GM23338 (cell line): ENCODE measurements around the gene PTX3. TPM values are rescaled to one million over a fixed set of nuclear protein-coding genes. Genes with fewer than 3 reads are reported as not detected.

Experiments
- ATAC-seq: fragments of 200-7000 bp; cut with Tn5 transposase; 3 replicates; pipeline ENCODE4 v1.9.1; 2020
- DNase-seq: peaks from one replicate; pipeline ENCODE4 v3.0.0-alpha.2; 2015; ENCODE audit warnings: low spot score
- H2AFZ ChIP-seq: fragments of 200-600 bp; sonication (generic); 2 replicates; pipeline ENCODE4 v1.8.0; 2016; ENCODE audit warnings: antibody characterized with exemption, mild to moderate bottlenecking, moderate library complexity
- H3F3A ChIP-seq: fragments of 200-600 bp; sonication (generic); replicated peaks from 2 replicates; pipeline ENCODE4 v1.8.0; 2017; ENCODE audit warnings: antibody characterized with exemption, mixed run types, low read depth
- H3K27ac ChIP-seq: fragments of 200-600 bp; sonication (generic); 2 replicates; pipeline ENCODE4 v1.6.1; 2016; ENCODE audit warnings: low read depth
- H3K27me3 ChIP-seq: fragments of 200-600 bp; sonication (generic); 2 replicates; pipeline ENCODE4 v1.8.0; 2016; ENCODE audit warnings: mild to moderate bottlenecking, mixed run types, moderate library complexity; ENCODE audit not compliant: insufficient read depth
- H3K36me3 ChIP-seq: fragments of 200-600 bp; sonication (generic); 2 replicates; pipeline ENCODE4 v1.8.0; 2016; ENCODE audit warnings: mild to moderate bottlenecking; ENCODE audit not compliant: insufficient read depth
- H3K4me1 ChIP-seq: fragments of 200-600 bp; sonication (generic); 2 replicates; pipeline ENCODE4 v1.8.0; 2016; ENCODE audit warnings: mild to moderate bottlenecking, moderate library complexity; ENCODE audit not compliant: insufficient read depth
- H3K4me2 ChIP-seq: fragments of 200-600 bp; sonication (generic); 2 replicates; pipeline ENCODE4 v1.7.1; 2017; ENCODE audit warnings: mixed run types
- H3K4me3 ChIP-seq: fragments of 200-600 bp; sonication (generic); 2 replicates; pipeline ENCODE4 v1.6.1; 2016; ENCODE audit warnings: mixed run types
- H3K79me2 ChIP-seq: fragments of 200-600 bp; sonication (generic); replicated peaks from 2 replicates; pipeline ENCODE4 v1.8.0; 2017; ENCODE audit warnings: mild to moderate bottlenecking; ENCODE audit not compliant: insufficient read depth
- H3K9me2 ChIP-seq: fragments of 200-600 bp; sonication (generic); 2 replicates; pipeline ENCODE4 v1.8.0; 2017; ENCODE audit not compliant: insufficient read depth
- H4K20me1 ChIP-seq: fragments of 200-600 bp; sonication (generic); replicated peaks from 2 replicates; pipeline ENCODE4 v1.8.0; 2017; ENCODE audit warnings: mild to moderate bottlenecking; ENCODE audit not compliant: insufficient read depth
- H3K27ac Mint-ChIP-seq: 2 replicates; pipeline ENCODE4 v1.8.0; 2020; ENCODE audit warnings: inconsistent platforms, mild to moderate bottlenecking, moderate library complexity, mixed read lengths
- H3K27me3 Mint-ChIP-seq: 3 replicates; pipeline ENCODE4 v1.8.0; 2022; ENCODE audit warnings: low read depth, mild to moderate bottlenecking, moderate library complexity, mixed read lengths, inconsistent platforms; ENCODE audit not compliant: insufficient read depth, poor library complexity
- H3K36me3 Mint-ChIP-seq: 3 replicates; pipeline ENCODE4 v1.8.0; 2021; ENCODE audit warnings: low read depth, mild to moderate bottlenecking, inconsistent platforms, moderate library complexity, mixed read lengths
- H3K4me1 Mint-ChIP-seq: 3 replicates; pipeline ENCODE4 v1.8.0; 2020; ENCODE audit warnings: mild to moderate bottlenecking, inconsistent platforms, mixed read lengths
- H3K4me3 Mint-ChIP-seq: 3 replicates; pipeline ENCODE4 v1.8.0; 2021; ENCODE audit warnings: moderate library complexity, mild to moderate bottlenecking, inconsistent platforms, mixed read lengths
- H3K9me3 Mint-ChIP-seq: 3 replicates; pipeline ENCODE4 v1.8.0; 2020; ENCODE audit warnings: moderate library complexity, mild to moderate bottlenecking, inconsistent platforms, mixed read lengths
- EZH2 ChIP-seq: fragments of 200-600 bp; sonication (generic); IDR thresholded peaks from one replicate; pipeline ENCODE4 v1.8.0; 2017; ENCODE audit warnings: antibody characterized with exemption, mild to moderate bottlenecking, low read depth; ENCODE audit not compliant: unreplicated experiment
- EZH2phosphoT487 ChIP-seq: fragments of 200-600 bp; sonication (generic); IDR thresholded peaks from one replicate; pipeline ENCODE4 v1.8.1; 2018; ENCODE audit warnings: antibody characterized with exemption; ENCODE audit not compliant: unreplicated experiment
- JUNB ChIP-seq: IDR thresholded peaks from one replicate; pipeline ENCODE4 v1.6.1; 2016; ENCODE audit warnings: antibody characterized with exemption; ENCODE audit not compliant: unreplicated experiment
- POLR2AphosphoS5 ChIP-seq: IDR thresholded peaks from 2 replicates; pipeline ENCODE4 v1.6.1; 2016; ENCODE audit warnings: antibody characterized with exemption, low read depth
- ZNF331 ChIP-seq: fragments of 250-450 bp; sonication (Bioruptor Pico); IDR thresholded peaks from 2 replicates; pipeline ENCODE4 v1.5.0; 2020; ENCODE audit warnings: low read depth, mild to moderate bottlenecking, moderate library complexity
- polyA plus RNA-seq: library from polyadenylated mRNA; unstranded; fragments of >200 nt; fragmentation: Nextera tagmentation; extraction: Ambion mirVana; gene quantifications from 2 replicates; pipeline ENCODE4 v1.2.1, GENCODE V29; 2016
- total RNA-seq: library from RNA; depleted of rRNA; stranded (reverse); fragments of >200 nt; shearing (Covaris generic); gene quantifications from 2 replicates; pipeline ENCODE4 v1.2.3, GENCODE V29; 2014
- TF ChIP-seq, protein P1 (sequence below): fragments of 250-450 bp; sonication (Bioruptor Pico); IDR thresholded peaks from 2 replicates; pipeline ENCODE4 v1.5.0; 2020; ENCODE audit warnings: mild to moderate bottlenecking, moderate library complexity

Gene PTX3
- total and polyA plus RNA-seq, 2 experiments from 2014 or later = 1.2 to 2.4 TPM

GRCh38 chr3:157416347-157417087 lies 20.1 kb upstream of the PTX3 start:
- H3K79me2 ChIP-seq = no peaks in the 10 kb centered on the region
- H3K4me3 ChIP-seq = no peak overlapping the region
- no peak for TF ChIP-seq EZH2phosphoT487
- TF ChIP-seq ZNF331 (CRISPR knock-in tag) = no peak
- TF ChIP-seq, protein P1, sequence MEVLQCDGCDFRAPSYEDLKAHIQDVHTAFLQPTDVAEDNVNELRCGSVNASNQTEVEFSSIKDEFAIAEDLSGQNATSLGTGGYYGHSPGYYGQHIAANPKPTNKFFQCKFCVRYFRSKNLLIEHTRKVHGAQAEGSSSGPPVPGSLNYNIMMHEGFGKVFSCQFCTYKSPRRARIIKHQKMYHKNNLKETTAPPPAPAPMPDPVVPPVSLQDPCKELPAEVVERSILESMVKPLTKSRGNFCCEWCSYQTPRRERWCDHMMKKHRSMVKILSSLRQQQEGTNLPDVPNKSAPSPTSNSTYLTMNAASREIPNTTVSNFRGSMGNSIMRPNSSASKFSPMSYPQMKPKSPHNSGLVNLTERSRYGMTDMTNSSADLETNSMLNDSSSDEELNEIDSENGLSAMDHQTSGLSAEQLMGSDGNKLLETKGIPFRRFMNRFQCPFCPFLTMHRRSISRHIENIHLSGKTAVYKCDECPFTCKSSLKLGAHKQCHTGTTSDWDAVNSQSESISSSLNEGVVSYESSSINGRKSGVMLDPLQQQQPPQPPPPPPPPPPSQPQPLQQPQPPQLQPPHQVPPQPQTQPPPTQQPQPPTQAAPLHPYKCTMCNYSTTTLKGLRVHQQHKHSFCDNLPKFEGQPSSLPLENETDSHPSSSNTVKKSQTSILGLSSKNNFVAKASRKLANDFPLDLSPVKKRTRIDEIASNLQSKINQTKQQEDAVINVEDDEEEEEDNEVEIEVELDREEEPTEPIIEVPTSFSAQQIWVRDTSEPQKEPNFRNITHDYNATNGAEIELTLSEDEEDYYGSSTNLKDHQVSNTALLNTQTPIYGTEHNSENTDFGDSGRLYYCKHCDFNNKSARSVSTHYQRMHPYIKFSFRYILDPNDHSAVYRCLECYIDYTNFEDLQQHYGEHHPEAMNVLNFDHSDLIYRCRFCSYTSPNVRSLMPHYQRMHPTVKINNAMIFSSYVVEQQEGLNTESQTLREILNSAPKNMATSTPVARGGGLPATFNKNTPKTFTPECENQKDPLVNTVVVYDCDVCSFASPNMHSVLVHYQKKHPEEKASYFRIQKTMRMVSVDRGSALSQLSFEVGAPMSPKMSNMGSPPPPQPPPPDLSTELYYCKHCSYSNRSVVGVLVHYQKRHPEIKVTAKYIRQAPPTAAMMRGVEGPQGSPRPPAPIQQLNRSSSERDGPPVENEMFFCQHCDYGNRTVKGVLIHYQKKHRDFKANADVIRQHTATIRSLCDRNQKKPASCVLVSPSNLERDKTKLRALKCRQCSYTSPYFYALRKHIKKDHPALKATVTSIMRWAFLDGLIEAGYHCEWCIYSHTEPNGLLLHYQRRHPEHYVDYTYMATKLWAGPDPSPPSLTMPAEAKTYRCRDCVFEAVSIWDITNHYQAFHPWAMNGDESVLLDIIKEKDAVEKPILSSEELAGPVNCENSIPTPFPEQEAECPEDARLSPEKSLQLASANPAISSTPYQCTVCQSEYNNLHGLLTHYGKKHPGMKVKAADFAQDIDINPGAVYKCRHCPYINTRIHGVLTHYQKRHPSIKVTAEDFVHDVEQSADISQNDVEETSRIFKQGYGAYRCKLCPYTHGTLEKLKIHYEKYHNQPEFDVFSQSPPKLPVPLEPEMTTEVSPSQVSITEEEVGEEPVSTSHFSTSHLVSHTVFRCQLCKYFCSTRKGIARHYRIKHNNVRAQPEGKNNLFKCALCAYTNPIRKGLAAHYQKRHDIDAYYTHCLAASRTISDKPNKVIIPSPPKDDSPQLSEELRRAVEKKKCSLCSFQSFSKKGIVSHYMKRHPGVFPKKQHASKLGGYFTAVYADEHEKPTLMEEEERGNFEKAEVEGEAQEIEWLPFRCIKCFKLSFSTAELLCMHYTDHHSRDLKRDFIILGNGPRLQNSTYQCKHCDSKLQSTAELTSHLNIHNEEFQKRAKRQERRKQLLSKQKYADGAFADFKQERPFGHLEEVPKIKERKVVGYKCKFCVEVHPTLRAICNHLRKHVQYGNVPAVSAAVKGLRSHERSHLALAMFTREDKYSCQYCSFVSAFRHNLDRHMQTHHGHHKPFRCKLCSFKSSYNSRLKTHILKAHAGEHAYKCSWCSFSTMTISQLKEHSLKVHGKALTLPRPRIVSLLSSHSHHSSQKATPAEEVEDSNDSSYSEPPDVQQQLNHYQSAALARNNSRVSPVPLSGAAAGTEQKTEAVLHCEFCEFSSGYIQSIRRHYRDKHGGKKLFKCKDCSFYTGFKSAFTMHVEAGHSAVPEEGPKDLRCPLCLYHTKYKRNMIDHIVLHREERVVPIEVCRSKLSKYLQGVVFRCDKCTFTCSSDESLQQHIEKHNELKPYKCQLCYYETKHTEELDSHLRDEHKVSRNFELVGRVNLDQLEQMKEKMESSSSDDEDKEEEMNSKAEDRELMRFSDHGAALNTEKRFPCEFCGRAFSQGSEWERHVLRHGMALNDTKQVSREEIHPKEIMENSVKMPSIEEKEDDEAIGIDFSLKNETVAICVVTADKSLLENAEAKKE = no peak
- H3K27me3 Mint-ChIP-seq = no peaks in the 10 kb centered on the region
- H3K27me3 ChIP-seq = no peaks in the 10 kb centered on the region
- no peaks in the 10 kb centered on the region for H3K4me1 ChIP-seq
- no peaks in the 10 kb centered on the region for H4K20me1 ChIP-seq
- H3K4me3 Mint-ChIP-seq = no peak overlapping the region
- no peaks in the 10 kb centered on the region for H3K9me3 Mint-ChIP-seq
- H3K36me3 Mint-ChIP-seq = peaks cover 6% of the 10 kb centered on the region; the same call in 1 of the 3 replicates
- no peak overlapping the region for H3K27ac ChIP-seq
- no peaks in the 10 kb centered on the region for H3K36me3 ChIP-seq
- H3K9me2 ChIP-seq = 0 out of 2 replicates have a peak, but pooled peaks cover 13% of the 10 kb centered on the region
- peaks cover 3% of the 10 kb centered on the region for H3K4me1 Mint-ChIP-seq
- H3K4me2 ChIP-seq = no peak overlapping the region
- ATAC-seq (no peak), DNase-seq (no peak)
- no peak overlapping the region for H2AFZ ChIP-seq
- no peaks in the 10 kb centered on the region for H3F3A ChIP-seq
- no peak overlapping the region for H3K27ac Mint-ChIP-seq

DNA sequence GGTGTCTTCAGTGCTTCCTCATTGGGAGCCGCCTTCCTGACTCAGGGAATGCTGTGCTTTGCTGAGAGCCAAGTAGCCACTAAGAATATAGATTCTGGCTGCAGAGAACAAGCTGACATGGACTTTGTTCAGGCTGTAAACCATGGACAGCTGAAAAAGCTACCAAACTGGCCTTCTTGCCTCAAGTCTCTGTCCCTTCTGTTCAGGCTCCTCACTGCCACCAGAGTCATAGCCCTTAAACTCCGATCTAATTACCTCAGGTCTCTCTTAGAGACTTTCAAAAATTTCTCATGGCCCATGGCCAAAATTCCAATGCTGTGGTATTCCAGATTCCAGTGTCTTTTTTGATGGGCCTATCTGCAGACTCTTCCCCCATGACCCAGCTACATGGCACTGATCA lies 19.4 kb upstream of the PTX3 start:
- Mint-ChIP-seq H3K4me3 (no peak overlapping the region), H3K27ac (no peak overlapping the region), H3K4me1 (peaks cover 3% of the 10 kb centered on the region), H3K27me3 (no peaks in the 10 kb centered on the region), H3K36me3 (0 out of 3 replicates have a peak, but pooled peaks cover 1% of the 10 kb centered on the region), H3K9me3 (no peaks in the 10 kb centered on the region)
- Histone ChIP-seq H3K4me1 (no peaks in the 10 kb centered on the region), H3K9me2 (0 out of 2 replicates have a peak, but pooled peaks cover 10% of the 10 kb centered on the region), H3K27me3 (no peaks in the 10 kb centered on the region), H4K20me1 (no peaks in the 10 kb centered on the region), H3K4me3 (no peak overlapping the region), H3K36me3 (no peaks in the 10 kb centered on the region), H3K79me2 (no peaks in the 10 kb centered on the region), H3F3A (no peaks in the 10 kb centered on the region), H2AFZ (no peak overlapping the region), H3K27ac (no peak overlapping the region), H3K4me2 (no peak overlapping the region)
- no peak for DNase-seq
- ATAC-seq = no peak
- TF ChIP-seq EZH2 (no peak), JUNB (no peak), POLR2AphosphoS5 (no peak)
